A549 treated with AZD2906 at 1 μM for 4 hours (cell line): ENCODE data around the gene PREPL. TPM values are rescaled to one million over a fixed set of nuclear protein-coding genes. Genes with fewer than 3 reads are reported as not detected.

Source experiments
- total RNA-seq: library from RNA; stranded (reverse); fragments of 200-300 nt; extraction: Qiagen RNA extraction; gene quantifications from 5 replicates; pipeline ENCODE4 v1.2.3, GENCODE V29; 2022

The PREPL gene
- total RNA-seq, result 18.7 to 21.8 TPM (median 20.0 TPM) in 5 replicates

GRCh38 chr2:44361330-44362206 is at the start of gene PREPL, which contains the start of gene CAMKMT:
Gene PREPL (minus strand): TSS chr2:44361494. CDS start chr2:44346342, 15,152 bp downstream.
Gene CAMKMT (plus strand): TSS chr2:44361947.

Other genes starting within 250 kb of the PREPL start
- gene PPM1B, start 192.6 kb downstream of the PREPL start, total RNA-seq, result 28.3 to 41.4 TPM (median 33.9 TPM) in 5 replicates
- 0.78 to 1.0 TPM (median 0.87 TPM) in 5 replicates for gene SLC3A1, start 86.0 kb downstream of the PREPL start, total RNA-seq
- gene CAMKMT, start 453 bp upstream of the PREPL start, total RNA-seq, result 3.5 to 5.4 TPM (median 4.8 TPM) in 5 replicates